ENCODE data around the gene MTAP. TPM values are rescaled to one million over a fixed set of nuclear protein-coding genes. Genes with fewer than 3 reads are reported as not detected.
A peak's percentile ranks its signal among the peaks of the same experiment; 100 is the strongest.

The MTAP gene
- total and polyA plus RNA-seq, 2 of the 13 experiments (the other 11 are each of a cell fraction or from before 2014, with no cell fraction given), result 16.7 to 51.2 TPM

DNA sequence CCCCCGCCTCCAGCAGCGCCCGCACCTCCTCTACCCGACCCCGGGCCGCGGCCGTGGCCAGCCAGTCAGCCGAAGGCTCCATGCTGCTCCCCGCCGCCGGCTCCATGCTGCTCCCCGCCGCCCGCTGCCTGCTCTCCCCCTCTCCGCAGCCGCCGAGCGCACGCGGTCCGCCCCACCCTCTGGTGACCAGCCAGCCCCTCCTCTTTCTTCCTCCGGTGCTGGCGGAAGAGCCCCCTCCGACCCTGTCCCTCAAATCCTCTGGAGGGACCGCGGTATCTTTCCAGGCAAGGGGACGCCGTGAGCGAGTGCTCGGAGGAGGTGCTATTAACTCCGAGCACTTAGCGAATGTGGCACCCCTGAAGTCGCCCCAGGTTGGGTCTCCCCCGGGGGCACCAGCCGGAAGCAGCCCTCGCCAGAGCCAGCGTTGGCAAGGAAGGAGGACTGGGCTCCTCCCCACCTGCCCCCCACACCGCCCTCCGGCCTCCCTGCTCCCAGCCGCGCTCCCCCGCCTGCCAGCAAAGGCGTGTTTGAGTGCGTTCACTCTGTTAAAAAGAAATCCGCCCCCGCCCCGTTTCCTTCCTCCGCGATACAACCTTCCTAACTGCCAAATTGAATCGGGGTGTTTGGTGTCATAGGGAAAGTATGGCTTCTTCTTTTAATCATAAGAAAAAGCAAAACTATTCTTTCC, 172.4 kb downstream of the MTAP start (continued):
- TF ChIP-seq, protein P1, sequence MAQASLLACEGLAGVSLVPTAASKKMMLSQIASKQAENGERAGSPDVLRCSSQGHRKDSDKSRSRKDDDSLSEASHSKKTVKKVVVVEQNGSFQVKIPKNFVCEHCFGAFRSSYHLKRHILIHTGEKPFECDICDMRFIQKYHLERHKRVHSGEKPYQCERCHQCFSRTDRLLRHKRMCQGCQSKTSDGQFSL (CRISPR knock-in tag; IDR thresholded peaks at IDR 0.05), result no peak
- TF ChIP-seq CENPX (CRISPR knock-in tag; IDR thresholded peaks at IDR 0.05) (no peak), ZNF274 (CRISPR knock-in tag; IDR thresholded peaks at IDR 0.05) (0 out of 2 replicates have a peak, but pooled peaks have one; percentile 21), FOXO1 (CRISPR knock-in tag; IDR thresholded peaks at IDR 0.05) (no peak), HNRNPLL (IDR thresholded peaks at IDR 0.05; ENCODE audit: low read depth, low read length, poor library complexity, severe bottlenecking) (peak; percentile 40), RCOR2 (CRISPR knock-in tag; IDR thresholded peaks at IDR 0.05) (no peak), ZBTB7A (CRISPR knock-in tag; IDR thresholded peaks at IDR 0.05) (0 out of 2 replicates have a peak, but pooled peaks have one; percentile 40), ZNF564 (CRISPR knock-in tag; IDR thresholded peaks at IDR 0.05) (0 out of 2 replicates have a peak, but pooled peaks have one; percentile 42), GABPA (IDR thresholded peaks at IDR 0.05; ENCODE audit: low read depth, low read length) (0 out of 2 replicates have a peak, but pooled peaks have one; percentile 4), GABPA (CRISPR knock-in tag; IDR thresholded peaks at IDR 0.05; ENCODE audit: low read depth) (0 out of 2 replicates have a peak, but pooled peaks have one; percentile 14), ZNF883 (CRISPR knock-in tag; IDR thresholded peaks at IDR 0.05; ENCODE audit: not compliant biosample characterization) (peak; percentile 38), ZNF367 (CRISPR knock-in tag; IDR thresholded peaks at IDR 0.05; ENCODE audit: borderline replicate concordance) (no peak), ZKSCAN1 (IDR thresholded peaks at IDR 0.05; ENCODE audit: low read length) (no peak), JUND (CRISPR knock-in tag; IDR thresholded peaks at IDR 0.05) (no peak), ZNF264 (CRISPR knock-in tag; IDR thresholded peaks at IDR 0.05) (no peak), ZNF878 (CRISPR knock-in tag; IDR thresholded peaks at IDR 0.05) (no peak), ZBTB1 (CRISPR knock-in tag; IDR thresholded peaks at IDR 0.05; ENCODE audit: borderline replicate concordance) (no peak), ZNF598 (CRISPR knock-in tag; IDR thresholded peaks at IDR 0.05; ENCODE audit: borderline replicate concordance) (0 out of 2 replicates have a peak, but pooled peaks have one; percentile 35), GZF1 (CRISPR knock-in tag; IDR thresholded peaks at IDR 0.05) (0 out of 2 replicates have a peak, but pooled peaks have one; percentile 23), ARNT (IDR thresholded peaks at IDR 0.05) (no peak), YEATS2 (CRISPR knock-in tag; IDR thresholded peaks at IDR 0.05; ENCODE audit: borderline replicate concordance) (no peak), GATAD1 (CRISPR knock-in tag; IDR thresholded peaks at IDR 0.05) (no peak), REL (CRISPR knock-in tag; conservative IDR thresholded peaks at IDR 0.05) (0 out of 2 replicates have a peak, but pooled peaks have one; percentile 25), RXRB (CRISPR knock-in tag; IDR thresholded peaks at IDR 0.05; ENCODE audit: borderline replicate concordance) (no peak)
- TF ChIP-seq, protein P2, sequence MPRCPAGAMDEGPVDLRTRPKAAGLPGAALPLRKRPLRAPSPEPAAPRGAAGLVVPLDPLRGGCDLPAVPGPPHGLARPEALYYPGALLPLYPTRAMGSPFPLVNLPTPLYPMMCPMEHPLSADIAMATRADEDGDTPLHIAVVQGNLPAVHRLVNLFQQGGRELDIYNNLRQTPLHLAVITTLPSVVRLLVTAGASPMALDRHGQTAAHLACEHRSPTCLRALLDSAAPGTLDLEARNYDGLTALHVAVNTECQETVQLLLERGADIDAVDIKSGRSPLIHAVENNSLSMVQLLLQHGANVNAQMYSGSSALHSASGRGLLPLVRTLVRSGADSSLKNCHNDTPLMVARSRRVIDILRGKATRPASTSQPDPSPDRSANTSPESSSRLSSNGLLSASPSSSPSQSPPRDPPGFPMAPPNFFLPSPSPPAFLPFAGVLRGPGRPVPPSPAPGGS (CRISPR knock-in tag; IDR thresholded peaks at IDR 0.05), result 0 out of 2 replicates have a peak, but pooled peaks have one; percentile 33
- TF ChIP-seq, protein P3, sequence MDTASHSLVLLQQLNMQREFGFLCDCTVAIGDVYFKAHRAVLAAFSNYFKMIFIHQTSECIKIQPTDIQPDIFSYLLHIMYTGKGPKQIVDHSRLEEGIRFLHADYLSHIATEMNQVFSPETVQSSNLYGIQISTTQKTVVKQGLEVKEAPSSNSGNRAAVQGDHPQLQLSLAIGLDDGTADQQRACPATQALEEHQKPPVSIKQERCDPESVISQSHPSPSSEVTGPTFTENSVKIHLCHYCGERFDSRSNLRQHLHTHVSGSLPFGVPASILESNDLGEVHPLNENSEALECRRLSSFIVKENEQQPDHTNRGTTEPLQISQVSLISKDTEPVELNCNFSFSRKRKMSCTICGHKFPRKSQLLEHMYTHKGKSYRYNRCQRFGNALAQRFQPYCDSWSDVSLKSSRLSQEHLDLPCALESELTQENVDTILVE (CRISPR knock-in tag; IDR thresholded peaks at IDR 0.05), result no peak
- TF ChIP-seq, protein P4, sequence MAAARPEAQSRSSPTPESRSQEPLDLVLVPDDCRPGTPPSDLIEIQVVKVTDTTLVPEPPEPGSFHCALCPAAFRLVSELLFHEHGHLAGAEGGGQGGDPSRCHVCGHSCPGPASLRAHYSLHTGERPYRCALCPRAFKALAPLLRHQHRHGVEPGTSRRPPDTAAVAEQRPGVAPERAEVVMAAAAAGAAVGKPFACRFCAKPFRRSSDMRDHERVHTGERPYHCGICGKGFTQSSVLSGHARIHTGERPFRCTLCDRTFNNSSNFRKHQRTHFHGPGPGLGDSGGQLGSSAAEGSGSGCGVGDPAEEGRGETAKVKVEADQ (CRISPR knock-in tag; IDR thresholded peaks at IDR 0.05; ENCODE audit: borderline replicate concordance), result no peak
- TF ChIP-seq, protein P5, sequence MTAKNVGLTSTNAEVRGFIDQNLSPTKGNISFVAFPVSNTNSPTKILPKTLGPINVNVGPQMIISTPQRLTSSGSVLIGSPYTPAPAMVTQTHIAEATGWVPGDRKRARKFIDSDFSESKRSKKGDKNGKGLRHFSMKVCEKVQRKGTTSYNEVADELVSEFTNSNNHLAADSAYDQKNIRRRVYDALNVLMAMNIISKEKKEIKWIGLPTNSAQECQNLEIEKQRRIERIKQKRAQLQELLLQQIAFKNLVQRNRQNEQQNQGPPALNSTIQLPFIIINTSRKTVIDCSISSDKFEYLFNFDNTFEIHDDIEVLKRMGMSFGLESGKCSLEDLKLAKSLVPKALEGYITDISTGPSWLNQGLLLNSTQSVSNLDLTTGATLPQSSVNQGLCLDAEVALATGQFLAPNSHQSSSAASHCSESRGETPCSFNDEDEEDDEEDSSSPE (CRISPR knock-in tag; IDR thresholded peaks at IDR 0.05), result no peak
